HG03025 (cell line): ENCODE measurements around the gene PLA2G2C.

Experiments
- ATAC-seq: cut with Tn5 transposase; IDR thresholded peaks from one replicate; pipeline ENCODE4 v1.9.1; 2021; ENCODE audit warnings: mild to moderate bottlenecking, moderate library complexity; ENCODE audit not compliant: unreplicated experiment, low FRiP score

The PLA2G2C gene

GRCh38 chr1:20184997-20185833, 1.1 kb downstream of the PLA2G2C start:
- no peak for ATAC-seq

GRCh38 chr1:20184481-20184900, 1.8 kb downstream of the PLA2G2C start:
- ATAC-seq = no peak

- no peak for ATAC-seq
These were observed 2.6 kb downstream of the PLA2G2C start for GRCh38 chr1:20183616-20184271.

GRCh38 chr1:20183035-20183434, 3.3 kb downstream of the PLA2G2C start:
- no peak for ATAC-seq

- ATAC-seq = no peak
These were observed 3.9 kb downstream of the PLA2G2C start for GRCh38 chr1:20182415-20182814.

- ATAC-seq = no peak
These were observed 5.5 kb downstream of the PLA2G2C start for GRCh38 chr1:20180844-20181207.

- no peak for ATAC-seq
These were observed 6.0 kb downstream of the PLA2G2C start for GRCh38 chr1:20180129-20180843.

GRCh38 chr1:20179371-20180128, 6.8 kb downstream of the PLA2G2C start:
- no peak for ATAC-seq

GRCh38 chr1:20178634-20179370, 7.5 kb downstream of the PLA2G2C start:
- no peak for ATAC-seq

GRCh38 chr1:20174937-20175666, 11.2 kb downstream of the PLA2G2C start:
- ATAC-seq = no peak

- ATAC-seq = no peak
These were observed 14.2 kb downstream of the PLA2G2C start for GRCh38 chr1:20172033-20172590.

- ATAC-seq = no peak
These were observed 16.4 kb downstream of the PLA2G2C start for GRCh38 chr1:20169932-20170331.

GRCh38 chr1:20168564-20169491, 17.5 kb downstream of the PLA2G2C start:
- no peak for ATAC-seq

GRCh38 chr1:20167126-20167525, 19.2 kb downstream of the PLA2G2C start:
- ATAC-seq = no peak

- no peak for ATAC-seq
These were observed 20.3 kb downstream of the PLA2G2C start for GRCh38 chr1:20166051-20166450.

- ATAC-seq = no peak
These were observed 20.8 kb downstream of the PLA2G2C start for GRCh38 chr1:20165522-20165951.

- ATAC-seq = no peak
These were observed 21.6 kb downstream of the PLA2G2C start for GRCh38 chr1:20164694-20165202.

GRCh38 chr1:20160034-20160433, 26.3 kb downstream of the PLA2G2C start:
- ATAC-seq = no peak
